OCI-LY7 (cell line): ENCODE measurements around the gene AARS2. TPM values are rescaled to one million over a fixed set of nuclear protein-coding genes. Genes with fewer than 3 reads are reported as not detected.

Experiments used
- BruUV-seq: library from RNA; stranded (reverse); fragments of 400-500 nt; replicated peaks from 2 replicates; lab custom pipeline; 2021; lab: Mats Ljungman, UMichigan
- CTCF ChIA-PET: fragments of 300-600 bp; sonication (Branson Sonifier 250); formaldehyde crosslinking; loops from one replicate; lab custom pipeline; 2022; ENCODE audit warnings: antibody characterized with exemption; ENCODE audit not compliant: unreplicated experiment; lab: Charles Lee
- POLR2A ChIA-PET: fragments of 300-600 bp; sonication (Branson Sonifier 250); formaldehyde crosslinking; loops from one replicate; lab custom pipeline; 2022; ENCODE audit warnings: antibody characterized with exemption; lab: Charles Lee
- DNase-seq: peaks from one replicate; pipeline ENCODE4 v3.0.0-alpha.2; 2015; ENCODE audit warnings: low spot score
- H2AFZ ChIP-seq: fragments of 200-600 bp; sonication (generic), shearing (Covaris generic); 2 replicates; pipeline ENCODE4 v1.6.1; 2014; ENCODE audit warnings: mild to moderate bottlenecking, antibody characterized with exemption, low read length, moderate library complexity
- H3K27ac ChIP-seq: fragments of 200-600 bp; sonication (generic); 2 replicates; pipeline ENCODE4 v1.5.1; 2014; ENCODE audit warnings: mixed run types, low read depth, mild to moderate bottlenecking, moderate library complexity, low read length, inconsistent platforms; ENCODE audit not compliant: poor library complexity, severe bottlenecking
- H3K36me3 ChIP-seq: fragments of 200-600 bp; sonication (generic); 2 replicates; pipeline ENCODE4 v1.6.1; 2014; ENCODE audit warnings: mild to moderate bottlenecking, antibody characterized with exemption, low read length, moderate library complexity, mixed read lengths; ENCODE audit not compliant: insufficient read depth
- H3K4me1 ChIP-seq: fragments of 200-600 bp; sonication (generic); 2 replicates; pipeline ENCODE4 v1.5.1; 2014; ENCODE audit warnings: mild to moderate bottlenecking, low read length; ENCODE audit not compliant: insufficient read depth, poor library complexity, severe bottlenecking
- H3K4me2 ChIP-seq: fragments of 200-600 bp; sonication (generic); 2 replicates; pipeline ENCODE4 v1.6.1; 2014; ENCODE audit warnings: mild to moderate bottlenecking, low read length
- H3K4me3 ChIP-seq: fragments of 200-600 bp; sonication (generic); 2 replicates; pipeline ENCODE4 v1.5.1; 2014; ENCODE audit warnings: mild to moderate bottlenecking, low read depth, low read length; ENCODE audit not compliant: poor library complexity, severe bottlenecking
- H3K79me2 ChIP-seq: fragments of 200-600 bp; sonication (generic); 2 replicates; pipeline ENCODE4 v1.6.1; 2016; ENCODE audit warnings: low read depth, mild to moderate bottlenecking, low read length, moderate library complexity, mixed read lengths; ENCODE audit not compliant: insufficient read depth
- H3K9me2 ChIP-seq: fragments of 200-600 bp; sonication (generic); 2 replicates; pipeline ENCODE4 v1.6.1; 2016; ENCODE audit warnings: mild to moderate bottlenecking, low read length, mixed read lengths; ENCODE audit not compliant: insufficient read depth
- H3K9me3 ChIP-seq: fragments of 200-600 bp; sonication (generic); 2 replicates; pipeline ENCODE4 v1.6.1; 2014; ENCODE audit warnings: mild to moderate bottlenecking, mixed run types, low read length, mixed read lengths
- H4K20me1 ChIP-seq: fragments of 200-600 bp; sonication (generic); 2 replicates; pipeline ENCODE4 v1.6.1; 2014; ENCODE audit warnings: mild to moderate bottlenecking, antibody characterized with exemption, low read length, moderate library complexity, mixed read lengths; ENCODE audit not compliant: insufficient read depth
- EZH2phosphoT487 ChIP-seq: fragments of 200-600 bp; sonication (generic); IDR thresholded peaks from 2 replicates; pipeline ENCODE4 v1.6.1; 2018; ENCODE audit warnings: low read depth, borderline replicate concordance, mild to moderate bottlenecking, mixed run types, antibody characterized with exemption, low read length, moderate library complexity, mixed read lengths
- intact Hi-C: fragments of 100-400 bp; cut with micrococcal nuclease; formaldehyde crosslinking; loops from one replicate; pipeline ENCODE4 v1.10.0; 2022; ENCODE audit not compliant: unreplicated experiment
- total RNA-seq, 2 experiments: library from RNA; depleted of rRNA in 1 of 2; stranded (reverse); fragments of >200 nt in 1 of 2; shearing (Covaris generic) in 1 of 2; gene quantifications; 2 replicates each; pipeline ENCODE4 v1.2.3, GENCODE V29; 2014 to 2022
- TF ChIP-seq, protein P1 (sequence below): fragments of 200-600 bp; sonication (generic); conservative IDR thresholded peaks from 2 replicates; pipeline ENCODE4 v1.5.1; 2014; ENCODE audit warnings: mild to moderate bottlenecking, antibody characterized with exemption, low read length, moderate library complexity, mixed read lengths

The AARS2 gene
- total RNA-seq, 2 experiments from 2014 or later: 20.7 to 22.0 TPM

DNA sequence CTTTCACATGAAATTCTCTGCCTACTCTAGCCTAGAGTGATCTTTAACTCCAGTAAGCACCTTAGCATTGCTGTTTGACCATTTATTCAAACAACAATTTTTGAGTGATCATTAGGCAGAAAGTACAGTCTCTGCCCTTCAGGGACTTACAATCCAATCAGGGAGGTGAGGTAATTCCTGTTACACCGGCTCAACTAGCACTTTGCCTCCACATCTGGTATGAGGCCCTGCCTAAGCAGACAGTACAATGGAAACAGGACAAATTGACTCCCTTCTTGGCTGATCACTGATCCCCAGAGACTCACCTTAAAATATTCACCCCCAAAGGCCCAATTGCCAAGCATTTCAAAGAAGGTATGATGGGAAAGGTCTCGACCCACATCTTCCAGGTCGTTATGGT, 1.4 kb downstream of the AARS2 start:
- intact Hi-C loops: no loop called here
- DNase-seq: no peak
- ChIA-PET CTCF (no interaction called here), POLR2A (interaction anchor here (0.5 to 1.0 kb wide), 2 partner anchors 14 to 42 kb away, joined by 4 to 5 read pairs; no protein-coding TSS in a partner anchor)
- Histone ChIP-seq H4K20me1 (no peaks in the 10 kb centered on the region), H3K9me2 (no peaks in the 10 kb centered on the region), H3K9me3 (no peaks in the 10 kb centered on the region), H3K4me3 (peak overlapping the region; percentile 80), H3K4me1 (peaks cover 10% of the 10 kb centered on the region), H3K36me3 (peaks cover 44% of the 10 kb centered on the region), H3K27ac (no peak overlapping the region), H3K79me2 (peaks cover 11% of the 10 kb centered on the region; the same call in 1 of the 2 replicates), H2AFZ (no peak overlapping the region), H3K4me2 (peak overlapping the region; percentile 84)
- no peak for TF ChIP-seq EZH2phosphoT487
- TF ChIP-seq, protein P1, sequence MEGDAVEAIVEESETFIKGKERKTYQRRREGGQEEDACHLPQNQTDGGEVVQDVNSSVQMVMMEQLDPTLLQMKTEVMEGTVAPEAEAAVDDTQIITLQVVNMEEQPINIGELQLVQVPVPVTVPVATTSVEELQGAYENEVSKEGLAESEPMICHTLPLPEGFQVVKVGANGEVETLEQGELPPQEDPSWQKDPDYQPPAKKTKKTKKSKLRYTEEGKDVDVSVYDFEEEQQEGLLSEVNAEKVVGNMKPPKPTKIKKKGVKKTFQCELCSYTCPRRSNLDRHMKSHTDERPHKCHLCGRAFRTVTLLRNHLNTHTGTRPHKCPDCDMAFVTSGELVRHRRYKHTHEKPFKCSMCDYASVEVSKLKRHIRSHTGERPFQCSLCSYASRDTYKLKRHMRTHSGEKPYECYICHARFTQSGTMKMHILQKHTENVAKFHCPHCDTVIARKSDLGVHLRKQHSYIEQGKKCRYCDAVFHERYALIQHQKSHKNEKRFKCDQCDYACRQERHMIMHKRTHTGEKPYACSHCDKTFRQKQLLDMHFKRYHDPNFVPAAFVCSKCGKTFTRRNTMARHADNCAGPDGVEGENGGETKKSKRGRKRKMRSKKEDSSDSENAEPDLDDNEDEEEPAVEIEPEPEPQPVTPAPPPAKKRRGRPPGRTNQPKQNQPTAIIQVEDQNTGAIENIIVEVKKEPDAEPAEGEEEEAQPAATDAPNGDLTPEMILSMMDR: no peak
- no TSS peak for BruUV-seq

DNA sequence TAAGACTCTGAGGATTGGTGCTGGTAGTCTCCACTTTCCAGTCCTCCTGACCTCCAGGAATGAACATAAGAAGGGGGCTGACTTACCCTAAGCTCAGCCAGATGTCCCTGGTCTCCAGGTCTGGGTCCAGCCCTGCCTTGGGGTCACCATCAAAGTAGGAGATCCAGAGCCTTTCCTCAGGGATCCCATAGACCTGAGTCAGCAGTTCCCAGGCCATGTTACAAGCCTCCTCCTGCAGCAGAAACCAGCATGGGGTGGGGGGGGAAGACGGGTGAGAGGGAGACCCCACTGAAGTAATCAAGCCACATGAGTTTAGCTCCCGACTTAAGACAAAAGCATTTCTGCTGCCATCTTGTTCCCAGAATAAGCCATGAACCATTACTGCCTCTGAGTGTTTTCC, 1.8 kb downstream of the AARS2 start:
- H3K9me2 ChIP-seq: no peaks in the 10 kb centered on the region
- intact Hi-C loops: no loop called here

GRCh38 chr6:44310241-44310640, 2.9 kb downstream of the AARS2 start:
- no peak for DNase-seq
- Histone ChIP-seq H3K79me2 (peaks cover 11% of the 10 kb centered on the region; the same call in 1 of the 2 replicates), H2AFZ (no peak overlapping the region), H3K4me3 (no peak overlapping the region), H3K27ac (no peak overlapping the region), H3K4me2 (no peak overlapping the region), H3K36me3 (peaks cover 55% of the 10 kb centered on the region), H3K4me1 (peaks cover 10% of the 10 kb centered on the region), H3K9me3 (no peaks in the 10 kb centered on the region), H4K20me1 (no peaks in the 10 kb centered on the region), H3K9me2 (no peaks in the 10 kb centered on the region)
- BruUV-seq: no TSS peak
- CTCF ChIA-PET: no interaction called here
- TF ChIP-seq, protein P1: no peak
- no peak for TF ChIP-seq EZH2phosphoT487
- POLR2A ChIA-PET: interaction anchor here (0.6 to 1.2 kb wide), 2 partner anchors 22 to 124 kb away, joined by 3 read pairs; no protein-coding TSS in a partner anchor
- intact Hi-C loops: no loop called here

More for the DNA sequence above, 1.8 kb downstream of the AARS2 start:
- Histone ChIP-seq H3K9me3 (no peaks in the 10 kb centered on the region), H3K4me3 (no peak overlapping the region), H3K4me1 (peaks cover 10% of the 10 kb centered on the region), H3K79me2 (peaks cover 11% of the 10 kb centered on the region; the same call in 1 of the 2 replicates), H3K4me2 (no peak overlapping the region), H4K20me1 (no peaks in the 10 kb centered on the region), H3K36me3 (peaks cover 47% of the 10 kb centered on the region), H3K27ac (no peak overlapping the region), H2AFZ (no peak overlapping the region)
- no TSS peak for BruUV-seq
- ChIA-PET CTCF (no interaction called here), POLR2A (interaction anchor here (0.5 to 1.0 kb wide), 2 partner anchors 15 to 42 kb away, joined by 4 to 5 read pairs; no protein-coding TSS in a partner anchor)
- no peak for TF ChIP-seq EZH2phosphoT487
- TF ChIP-seq, protein P1: no peak
- no peak for DNase-seq
